NOMO-1 treated with dmso at 0.1 percent for 144 hours (cell line): Measurements from ENCODE around the gene ACD.
A peak's percentile ranks its signal among the peaks of the same experiment; 100 is the strongest.

ENCODE experiments used
- DNase-seq: peaks from one replicate; lab custom pipeline; 2025; ENCODE audit not compliant: unreplicated experiment; lab: John Stamatoyannopoulos, UW

Gene ACD

GRCh38 chr16:67676516-67676915 lies 16.5 kb upstream of the ACD start:
- DNase-seq = no peak

DNA sequence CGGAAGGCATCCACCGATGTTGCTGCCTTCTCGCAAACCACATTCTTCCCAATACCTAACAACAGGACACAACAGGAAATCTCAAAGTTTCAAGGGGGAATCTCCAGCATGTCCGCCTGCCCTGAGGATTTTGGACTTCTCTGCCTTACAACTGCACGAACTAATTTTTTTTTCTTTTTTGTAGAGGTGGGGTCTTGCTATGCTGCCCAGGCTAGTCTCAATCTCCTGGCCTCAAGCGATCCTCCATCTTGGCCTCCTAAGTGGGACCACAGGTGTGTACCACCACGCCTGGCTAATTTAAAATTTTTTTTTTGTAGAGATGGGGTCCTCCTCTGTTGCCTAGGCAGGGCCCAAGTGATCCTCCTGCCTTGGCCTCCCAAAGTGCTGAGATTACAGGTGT lies 15.9 kb upstream of the ACD start:
- DNase-seq = no peak

DNA sequence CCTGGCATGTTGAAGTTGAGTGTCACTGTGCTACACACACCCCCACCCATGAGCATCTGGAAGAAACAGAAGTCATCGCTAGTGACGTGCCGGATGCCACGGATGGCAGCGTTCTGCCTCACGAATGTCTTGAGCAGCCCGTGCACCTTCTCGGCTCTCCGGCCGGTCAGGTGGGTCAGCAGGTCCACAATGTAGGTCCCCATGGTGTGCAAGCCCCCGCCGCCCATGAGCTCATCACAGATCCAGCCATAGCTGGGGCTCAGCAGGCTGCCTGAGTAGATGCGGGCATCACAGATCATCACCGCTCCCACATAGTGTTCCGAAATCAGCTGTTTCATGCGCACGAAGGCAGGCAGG lies 15.5 kb upstream of the ACD start:
- DNase-seq = no peak

DNA sequence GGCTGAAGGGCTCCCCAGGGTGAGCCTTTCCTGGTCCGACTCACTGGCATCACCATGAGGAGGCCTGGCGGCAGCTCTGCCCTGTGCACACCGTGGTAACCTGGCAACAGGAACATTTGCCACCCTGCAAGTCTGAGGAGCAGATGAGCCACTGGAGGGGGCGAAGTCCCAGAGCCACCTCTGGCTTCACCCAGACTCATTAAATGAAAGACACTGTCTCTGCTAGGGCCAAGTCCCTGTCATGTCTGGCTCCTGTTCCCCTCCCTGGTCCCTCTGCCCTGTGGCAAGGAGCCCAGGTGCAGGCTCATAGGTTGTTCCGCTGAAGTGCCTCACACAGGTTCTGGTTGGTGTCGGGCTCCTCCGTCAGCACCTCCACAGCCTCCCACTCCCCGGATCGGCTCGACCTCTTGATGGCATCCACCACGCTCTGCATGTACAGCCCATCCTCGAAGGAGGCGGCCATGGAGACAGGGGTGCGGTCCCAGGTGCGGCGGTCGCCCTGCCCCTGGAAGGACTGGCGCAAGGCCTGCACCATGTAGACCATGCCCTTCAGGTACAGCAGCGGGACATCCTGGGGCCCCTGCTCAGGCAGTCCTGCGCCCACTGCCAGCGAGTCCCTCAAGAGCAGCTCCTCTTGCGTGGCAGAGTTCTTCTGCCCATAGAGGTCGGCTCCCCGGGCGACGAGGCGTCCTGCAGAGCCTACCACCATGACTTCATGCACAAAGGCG lies 15.0 kb upstream of the ACD start:
- DNase-seq = no peak

GRCh38 chr16:67673712-67674580 lies 13.9 kb upstream of the ACD start:
- DNase-seq = no peak

- peak; percentile 16 for DNase-seq
Observed at GRCh38 chr16:67672739-67673662, 12.9 kb upstream of the ACD start.

DNA sequence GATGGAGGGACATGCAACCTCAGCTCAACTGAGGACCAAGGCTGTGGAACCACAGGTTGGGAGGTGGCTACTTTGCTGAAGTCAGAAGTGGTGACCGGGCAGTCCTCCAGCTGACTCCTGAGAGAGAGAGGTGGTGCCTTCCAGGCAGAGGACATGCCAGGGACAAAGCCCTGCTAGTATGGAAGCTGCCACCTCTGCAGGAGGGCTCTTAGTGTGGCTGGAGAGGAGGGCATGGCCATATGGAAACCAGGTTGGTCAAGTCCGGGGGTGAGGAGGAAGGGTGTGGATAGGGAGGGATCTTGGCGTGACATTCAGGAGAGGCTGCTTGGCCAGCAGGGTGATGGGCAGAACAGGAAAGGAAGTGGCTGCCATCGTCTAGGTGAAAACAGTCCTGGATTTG lies 12.2 kb upstream of the ACD start:
- DNase-seq = no peak

- no peak for DNase-seq
Observed at GRCh38 chr16:67669499-67670101, 9.5 kb upstream of the ACD start.

- DNase-seq = no peak
Observed at GRCh38 chr16:67668495-67669157, 8.6 kb upstream of the ACD start.

DNA sequence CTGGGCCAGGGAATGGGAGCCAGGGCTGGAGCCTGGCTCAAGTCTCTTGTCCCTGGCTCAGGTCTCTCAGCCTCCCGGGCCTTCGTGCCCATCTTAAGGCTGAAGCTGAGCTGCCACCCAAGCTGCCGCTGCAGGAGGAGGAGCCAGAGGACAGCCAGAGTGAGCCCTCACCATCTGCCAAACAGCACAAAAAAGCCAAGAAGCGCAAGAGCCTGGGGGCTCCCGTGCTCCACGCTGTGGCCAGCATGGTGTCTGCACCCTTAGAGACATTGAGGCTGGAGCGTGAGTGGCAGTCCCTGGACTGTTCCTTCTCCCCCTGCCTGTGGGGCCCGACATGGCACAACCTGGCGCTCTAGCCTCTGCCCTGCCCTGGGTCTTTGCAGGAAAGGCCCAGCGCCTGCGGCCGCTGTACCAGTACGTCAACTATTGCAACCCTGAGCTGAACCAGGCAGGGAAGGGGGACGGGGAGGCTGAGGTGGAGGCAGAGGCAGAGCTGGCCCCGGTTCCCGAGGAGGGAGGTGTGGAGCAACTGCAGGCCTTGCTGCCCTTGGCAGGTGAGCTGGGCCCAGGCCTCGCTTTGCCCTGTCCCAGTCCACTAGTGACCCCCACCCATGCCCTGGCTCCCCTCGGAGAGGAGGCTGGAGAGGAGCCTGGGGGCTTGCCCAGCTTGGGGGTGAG lies 7.9 kb upstream of the ACD start:
- DNase-seq = peak; percentile 95

- DNase-seq = no peak
Observed at GRCh38 chr16:67667453-67667816, 7.4 kb upstream of the ACD start.

DNA sequence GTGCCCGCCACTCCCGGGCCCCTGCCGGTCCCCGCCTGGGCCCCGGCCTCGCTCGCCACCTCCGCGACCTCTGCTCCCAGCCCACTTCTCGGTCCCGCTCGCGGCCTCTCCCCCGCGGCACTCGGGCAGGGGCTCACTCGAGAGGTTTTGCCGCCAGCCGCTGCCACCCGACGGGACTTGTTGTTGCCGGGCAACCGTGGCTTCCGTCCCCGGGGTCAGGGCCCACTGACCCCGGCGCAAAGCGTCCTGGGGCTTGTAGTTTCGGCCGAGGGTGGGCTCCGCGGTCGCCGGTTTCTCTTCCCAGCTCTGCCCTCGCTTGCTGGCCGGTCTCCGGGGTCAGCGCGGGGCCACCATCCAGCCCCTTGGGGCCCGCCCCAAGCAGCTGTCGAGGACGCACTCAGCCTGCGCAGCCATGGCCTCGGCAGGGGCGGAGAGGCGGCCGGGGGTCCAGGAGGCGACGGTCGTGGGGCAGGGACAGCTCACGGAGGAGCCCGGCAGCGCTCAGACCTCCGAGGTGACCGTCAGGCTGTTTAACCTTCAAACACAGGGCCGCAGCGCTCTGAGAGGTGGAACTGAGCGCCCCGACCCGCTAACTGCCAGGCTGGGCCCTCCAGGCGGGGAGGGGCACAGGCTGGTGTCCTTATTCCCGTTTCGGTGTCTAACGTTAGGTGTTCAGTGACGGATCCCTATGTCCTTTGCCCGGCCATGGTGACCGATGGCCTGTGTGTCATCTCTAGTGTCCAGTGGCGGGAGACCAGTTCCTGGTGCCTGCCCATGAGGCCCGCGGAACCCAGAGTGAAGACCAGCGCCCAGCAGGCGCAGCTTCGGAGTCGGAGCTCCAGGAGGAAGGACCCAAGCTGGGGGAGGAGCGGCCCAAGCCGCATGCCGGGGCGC lies 6.7 kb upstream of the ACD start, which contains the start of the genes C16orf86 and ENKD1:
C16orf86 (plus strand) TSS at position 256 of the 894 bp plus-strand sequence; CDS start at position 413, 157 bp downstream.
ENKD1 (minus strand) TSS at position 192 of the 894 bp plus-strand sequence. CDS start 308 bp downstream, outside the sequence.
- peak; percentile 74 for DNase-seq

- no peak for DNase-seq
Observed at GRCh38 chr16:67666032-67666551, 6.0 kb upstream of the ACD start.

GRCh38 chr16:67665598-67665997 lies 5.5 kb upstream of the ACD start:
- DNase-seq = no peak

DNA sequence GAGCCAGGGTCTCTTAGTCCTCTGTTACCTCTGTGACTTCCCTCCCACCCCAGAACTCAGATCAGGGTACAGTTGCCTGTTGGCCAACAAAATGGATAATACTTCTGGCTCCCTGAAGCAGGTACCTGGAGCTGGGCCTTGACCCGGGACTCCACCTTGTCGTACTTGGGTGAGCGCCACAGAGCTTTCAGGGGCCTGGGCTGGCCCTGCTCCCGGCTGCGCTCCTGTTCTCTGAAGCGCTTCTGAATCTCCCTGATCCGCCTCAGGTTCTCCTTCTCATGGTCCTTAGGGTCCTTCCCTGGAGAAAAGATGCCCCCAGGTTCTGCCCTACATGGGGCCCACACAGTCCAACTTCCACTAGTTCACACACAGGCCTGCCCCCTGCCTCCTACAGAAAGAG lies 4.8 kb upstream of the ACD start:
- DNase-seq = no peak

DNA sequence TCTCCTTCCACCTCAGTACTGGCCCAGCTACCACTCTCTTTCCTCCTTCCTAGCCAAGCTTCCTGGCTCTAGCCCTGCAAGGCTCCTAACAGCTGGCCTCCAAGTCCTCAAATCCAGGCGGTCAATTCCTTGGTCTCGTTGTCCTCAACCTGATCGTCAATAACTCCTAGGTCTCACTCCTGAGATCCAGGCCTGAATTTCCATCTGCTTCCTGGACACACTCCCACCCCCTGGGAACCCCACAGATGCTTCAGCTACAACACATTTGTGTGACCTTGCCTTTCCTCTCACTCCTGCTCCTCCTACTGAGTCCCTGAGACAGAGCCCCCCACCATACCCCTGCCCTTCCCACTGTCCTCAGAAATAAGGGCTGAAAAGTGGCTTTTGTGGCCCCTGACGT lies 4.2 kb upstream of the ACD start:
- no peak for DNase-seq

DNA sequence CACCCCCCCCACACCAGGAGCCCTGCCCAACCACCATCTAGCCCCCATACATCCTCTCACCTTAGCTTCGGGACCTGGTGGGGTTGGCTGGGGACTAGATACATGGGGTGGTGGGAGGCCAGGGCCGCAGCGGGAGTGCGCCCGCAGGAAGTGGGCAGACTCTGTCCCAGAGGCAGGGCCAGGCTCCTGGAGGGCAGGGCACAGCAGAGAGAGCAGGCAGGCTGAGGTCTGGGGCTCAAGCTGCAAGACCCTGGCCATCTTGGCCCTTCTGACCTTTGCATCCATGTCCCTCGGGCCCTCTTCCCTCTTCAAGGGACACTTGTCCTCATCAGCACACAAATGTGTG lies 3.8 kb upstream of the ACD start:
- DNase-seq = no peak

DNA sequence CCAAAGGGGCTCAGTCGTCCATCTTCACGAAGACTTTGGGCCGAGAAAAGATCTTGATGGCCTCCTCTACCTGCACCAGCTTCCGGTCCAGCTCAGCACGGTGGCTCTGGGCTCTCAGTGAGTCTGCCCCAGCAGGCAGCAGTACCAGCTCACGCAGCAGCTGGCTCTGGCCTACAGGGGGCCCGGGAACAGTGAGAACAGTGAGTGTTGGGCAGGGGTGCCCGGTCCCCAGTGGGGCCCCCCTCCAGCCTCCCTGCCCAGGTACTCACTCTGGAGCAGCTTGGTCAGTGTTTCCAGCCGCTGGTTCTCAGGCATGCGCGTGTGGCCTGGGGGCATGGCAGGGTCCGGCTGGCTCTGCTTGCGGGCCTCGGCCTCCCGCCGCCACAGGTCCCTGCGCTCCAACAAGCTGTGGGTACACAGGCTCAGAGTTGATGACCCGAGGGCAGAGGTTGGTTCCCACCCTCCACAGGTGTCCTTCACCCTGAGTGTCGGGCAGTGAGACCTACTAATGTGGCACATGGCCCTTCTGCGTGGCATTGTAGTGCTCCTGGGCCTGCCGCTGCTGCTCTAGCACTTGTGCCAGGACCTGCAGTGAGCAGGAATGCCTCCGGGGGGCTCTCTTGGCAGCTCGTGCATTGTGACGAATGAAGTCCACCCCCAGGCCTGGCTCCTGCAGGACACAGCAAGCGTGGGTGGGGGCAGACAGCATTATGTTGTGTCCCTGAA lies 3.3 kb upstream of the ACD start:
- DNase-seq = no peak
